Keratinocyte (primary cell): ENCODE results near the gene RNF151. TPM values are rescaled to one million over a fixed set of nuclear protein-coding genes. Genes with fewer than 3 reads are reported as not detected.

Experiments used
- DNase-seq: peaks from one replicate; pipeline ENCODE4 v3.0.0-alpha.2; 2011; ENCODE audit warnings: low read depth, missing footprints, low spot score
- FAIRE-seq: peaks from 2 replicates; lab custom pipeline; 2011; peaks lifted over from hg19 to GRCh38; lab: Jason Lieb, UNC
- H2AFZ ChIP-seq: 2 replicates; pipeline ENCODE4 v1.6.0; 2012; ENCODE audit warnings: low read length, control low read depth, inconsistent platforms; ENCODE audit not compliant: control insufficient read depth
- H3K27ac ChIP-seq: 2 replicates; pipeline ENCODE4 v1.5.1; 2011; ENCODE audit warnings: low read length; ENCODE audit not compliant: control insufficient read depth, insufficient read depth
- H3K27me3 ChIP-seq: 3 replicates; pipeline ENCODE4 v1.6.0; 2011; ENCODE audit warnings: low read length; ENCODE audit not compliant: control insufficient read depth, insufficient read depth; ENCODE audit errors: extremely low read depth
- H3K36me3 ChIP-seq, 2 experiments: 2 replicates in 1 of 2; 3 replicates in 1 of 2; pipeline ENCODE4 v1.5.1; 2011; ENCODE audit warnings: low read length in 2 of 2, mild to moderate bottlenecking in 1 of 2; ENCODE audit not compliant: control insufficient read depth in 2 of 2, insufficient read depth in 2 of 2; ENCODE audit errors: extremely low read depth in 1 of 2
- H3K4me1 ChIP-seq: 3 replicates; pipeline ENCODE4 v1.5.1; 2011; ENCODE audit warnings: low read length; ENCODE audit not compliant: control insufficient read depth, insufficient read depth; ENCODE audit errors: extremely low read depth
- H3K4me2 ChIP-seq: 3 replicates; pipeline ENCODE4 v1.6.0; 2011; ENCODE audit warnings: low read depth, low read length; ENCODE audit not compliant: control insufficient read depth, insufficient read depth; ENCODE audit errors: extremely low read depth
- H3K4me3 ChIP-seq, 3 experiments: fragments of 200-600 bp in 1 of 3; sonication (generic) in 1 of 3; 2 replicates in 2 of 3; 3 replicates in 1 of 3; pipeline ENCODE4 v1.5.1; 2011 to 2016; ENCODE audit warnings: low read length in 3 of 3, mild to moderate bottlenecking in 3 of 3, control low read depth in 2 of 3, inconsistent platforms in 1 of 3, low read depth in 1 of 3, mixed read lengths in 1 of 3, mixed run types in 1 of 3, moderate library complexity in 1 of 3; ENCODE audit not compliant: control insufficient read depth in 2 of 3, insufficient read depth in 2 of 3; ENCODE audit errors: extremely low read depth in 1 of 3
- H3K79me2 ChIP-seq: 2 replicates; pipeline ENCODE4 v1.6.0; 2012; ENCODE audit warnings: low read length; ENCODE audit not compliant: control insufficient read depth, insufficient read depth
- H3K9ac ChIP-seq: 3 replicates; pipeline ENCODE4 v1.6.0; 2011; ENCODE audit warnings: low read length; ENCODE audit not compliant: control insufficient read depth, insufficient read depth; ENCODE audit errors: extremely low read depth
- H3K9me1 ChIP-seq: 3 replicates; pipeline ENCODE4 v1.6.0; 2011; ENCODE audit warnings: low read length; ENCODE audit not compliant: control insufficient read depth, insufficient read depth; ENCODE audit errors: extremely low read depth
- H3K9me3 ChIP-seq: 2 replicates; pipeline ENCODE4 v1.5.1; 2012; ENCODE audit warnings: low read depth, low read length; ENCODE audit not compliant: control insufficient read depth
- H4K20me1 ChIP-seq: 3 replicates; pipeline ENCODE4 v1.6.0; 2011; ENCODE audit warnings: low read length; ENCODE audit not compliant: control insufficient read depth, insufficient read depth; ENCODE audit errors: extremely low read depth
- CTCF ChIP-seq, 3 experiments: IDR thresholded peaks in 1 of 3; conservative IDR thresholded peaks in 1 of 3; optimal IDR thresholded peaks in 1 of 3; 2 replicates in 2 of 3; 3 replicates in 1 of 3; pipeline versions ENCODE3 to v1.5.1; 2011; ENCODE audit warnings: low read length in 3 of 3, mild to moderate bottlenecking in 3 of 3, moderate library complexity in 2 of 3, control low read depth in 1 of 3, inconsistent platforms in 1 of 3; ENCODE audit not compliant: insufficient read depth in 2 of 3; ENCODE audit errors: extremely low read depth in 1 of 3
- EZH2 ChIP-seq: IDR thresholded peaks from one replicate; pipeline ENCODE4 v1.6.1; 2012; ENCODE audit warnings: inconsistent platforms, mild to moderate bottlenecking, low read length, moderate library complexity
- dilution Hi-C: fragments of 300-500 bp; cut with MboI; formaldehyde crosslinking; loops from one replicate; pipeline ENCODE4 v1.7.0; 2020; ENCODE audit warnings: low sequenced_read_pairs; ENCODE audit not compliant: extremely low pct_ligation_motif_present
- polyA plus RNA-seq, 5 experiments: library from polyadenylated mRNA; depleted of rRNA in 3 of 5; stranded (reverse) in 3 of 5; stranded (forward) in 1 of 5; unstranded in 1 of 5; fragments of >200 nt; gene quantifications; 1 replicate in 1 of 5; 2 replicates in 3 of 5; 3 replicates in 1 of 5; pipeline versions ENCODE4 v1.2.1 to v1.2.3, GENCODE V29; 2011 to 2012; ENCODE audit warnings: missing spikeins in 2 of 5, low read depth in 1 of 5, low replicate concordance in 1 of 5

Gene RNF151
- polyA plus RNA-seq, 1 donor (not counting 4 experiments of a cell fraction or from before 2014, with no cell fraction given) = not detected

GRCh38 chr16:2013527-2013926, 46.9 kb downstream of the RNF151 start:
- Histone ChIP-seq H3K9me1 (peaks cover 2% of the 10 kb centered on the region), H3K36me3 (peaks cover 0 to 4% of the 10 kb centered on the region in 2 experiments), H3K4me1 (peaks cover 18% of the 10 kb centered on the region), H3K27me3 (no peaks in the 10 kb centered on the region), H3K27ac (no peak overlapping the region), H3K9me3 (no peaks in the 10 kb centered on the region), H2AFZ (no peak overlapping the region), H3K4me3 (no peak overlapping the region), H3K4me2 (no peak overlapping the region), H3K9ac (no peak overlapping the region), H3K79me2 (peaks cover 16% of the 10 kb centered on the region), H4K20me1 (no peaks in the 10 kb centered on the region)
- TF ChIP-seq EZH2 (no peak), CTCF (optimal IDR thresholded peaks at IDR 0.05 in 1 of 3, IDR thresholded peaks at IDR 0.05 in 1 of 3, conservative IDR thresholded peaks at IDR 0.05 in 1 of 3; ENCODE audit: extremely low read depth in 1 of 3, insufficient read depth in 2 of 3, low read length in 3 of 3) (no peak)
- DNase-seq (no peak), FAIRE-seq (no peak)
- dilution Hi-C loops = no loop called here

GRCh38 chr16:2015117-2015946, 48.7 kb downstream of the RNF151 start:
- Histone ChIP-seq H3K4me3 (no peak overlapping the region), H3K9me1 (peaks cover 2% of the 10 kb centered on the region), H4K20me1 (no peaks in the 10 kb centered on the region), H3K79me2 (peaks cover 3% of the 10 kb centered on the region), H3K27me3 (peaks cover 17% of the 10 kb centered on the region), H3K36me3 (no peaks in the 10 kb centered on the region), H3K4me1 (peaks cover 15% of the 10 kb centered on the region), H3K9ac (peak overlapping the region; percentile 46), H3K4me2 (peak overlapping the region; percentile 50), H2AFZ (peak overlapping the region; percentile 79), H3K27ac (peak overlapping the region; percentile 29), H3K9me3 (no peaks in the 10 kb centered on the region)
- DNase-seq (no peak), FAIRE-seq (no peak)
- TF ChIP-seq CTCF (optimal IDR thresholded peaks at IDR 0.05 in 1 of 3, IDR thresholded peaks at IDR 0.05 in 1 of 3, conservative IDR thresholded peaks at IDR 0.05 in 1 of 3; ENCODE audit: extremely low read depth in 1 of 3, insufficient read depth in 2 of 3, low read length in 3 of 3) (no peak), EZH2 (no peak)
- dilution Hi-C loops = no loop called here
